HuH-7.5 (cell line): ENCODE data around the gene BLMH.
"Not testable (repeated sequence)": the region's sequence is repeated elsewhere in the genome, so short reads cannot be mapped to it uniquely, and the experiment has no call there.

Source experiments
- DNase-seq: peaks from one replicate; pipeline ENCODE4 v3.0.0; 2011; ENCODE audit warnings: low spot score

BLMH gene

GRCh38 chr17:30248786-30249185, 43.0 kb downstream of the BLMH start:
- DNase-seq = no peak

- no peak for DNase-seq
Observed at GRCh38 chr17:30246460-30246859, 45.3 kb downstream of the BLMH start.

GRCh38 chr17:30244853-30245385, 46.8 kb downstream of the BLMH start:
- no peak for DNase-seq

GRCh38 chr17:30243568-30243967, 48.2 kb downstream of the BLMH start:
- no peak for DNase-seq

GRCh38 chr17:30243002-30243401, 48.7 kb downstream of the BLMH start:
- DNase-seq = no peak

- no peak for DNase-seq
Observed at GRCh38 chr17:30241051-30241450, 50.7 kb downstream of the BLMH start.

GRCh38 chr17:30240177-30240576, 51.6 kb downstream of the BLMH start:
- no peak for DNase-seq

GRCh38 chr17:30239089-30239462, 52.7 kb downstream of the BLMH start:
- DNase-seq = no peak

GRCh38 chr17:30238387-30239088, 53.2 kb downstream of the BLMH start:
- DNase-seq = no peak

GRCh38 chr17:30238003-30238344, 53.8 kb downstream of the BLMH start:
- no peak for DNase-seq

- DNase-seq = no peak
Observed at GRCh38 chr17:30237296-30238002, 54.3 kb downstream of the BLMH start.

- peak; percentile 92 for DNase-seq
Observed at GRCh38 chr17:30236766-30237165, 55.0 kb downstream of the BLMH start.

- DNase-seq = no peak
Observed at GRCh38 chr17:30236297-30236624, 55.5 kb downstream of the BLMH start.

GRCh38 chr17:30235386-30236296, 56.1 kb downstream of the BLMH start, which contains the start of gene SLC6A4:
SLC6A4 (minus strand) TSS chr17:30235697; CDS start chr17:30221958, 13,739 bp downstream.
- peak; percentile 61 for DNase-seq

- DNase-seq = no peak
Observed at GRCh38 chr17:30234964-30235363, 56.8 kb downstream of the BLMH start.

- no peak for DNase-seq
Observed at GRCh38 chr17:30234296-30234695, 57.4 kb downstream of the BLMH start.

- no peak for DNase-seq
Observed at GRCh38 chr17:30232824-30233427, 58.8 kb downstream of the BLMH start.

- no peak for DNase-seq
Observed at GRCh38 chr17:30232015-30232823, 59.5 kb downstream of the BLMH start.

GRCh38 chr17:30230596-30231125, 61.1 kb downstream of the BLMH start:
- no peak for DNase-seq

GRCh38 chr17:30230009-30230408, 61.7 kb downstream of the BLMH start:
- DNase-seq = not testable (repeated sequence)

- DNase-seq = no peak
Observed at GRCh38 chr17:30229012-30229411, 62.7 kb downstream of the BLMH start.
